H1 (cell line): ENCODE measurements around the gene FUBP3. TPM values are rescaled to one million over a fixed set of nuclear protein-coding genes. Genes with fewer than 3 reads are reported as not detected.
A peak's percentile ranks its signal among the peaks of the same experiment; 100 is the strongest.

Experiments used
- CTCF ChIA-PET: fragments of 300-600 bp; sonication (Branson Sonifier 250); formaldehyde crosslinking; loops from one replicate; lab custom pipeline; 2021; ENCODE audit not compliant: partially characterized antibody; lab: Charles Lee
- POLR2A ChIA-PET: fragments of 300-600 bp; sonication (Branson Sonifier 250); formaldehyde crosslinking; loops from one replicate; lab custom pipeline; 2021; ENCODE audit warnings: inconsistent platforms; ENCODE audit not compliant: partially characterized antibody; lab: Charles Lee
- DNase-seq, 2 experiments: peaks; one replicate each; pipeline versions ENCODE4 v3.0.0 to v3.0.0-alpha.2; 2010 to 2022; ENCODE audit warnings: low spot score in 2 of 2, low read depth in 1 of 2, mixed read lengths in 1 of 2
- FAIRE-seq: peaks from 2 replicates; lab custom pipeline; 2011; peaks lifted over from hg19 to GRCh38; lab: Jason Lieb, UNC
- H2AFZ ChIP-seq: 2 replicates; pipeline ENCODE4 v1.8.1; 2012; ENCODE audit warnings: low read length, inconsistent platforms
- H2AK5ac ChIP-seq: 2 replicates; pipeline ENCODE4 v1.6.1; 2013; ENCODE audit warnings: low read depth, low read length
- H2BK120ac ChIP-seq: replicated peaks from 2 replicates; pipeline ENCODE3; 2013; ENCODE audit warnings: low read depth, low read length, inconsistent platforms
- H2BK12ac ChIP-seq: 2 replicates; pipeline ENCODE4 v1.6.1; 2013; ENCODE audit warnings: low read depth, low read length
- H2BK15ac ChIP-seq: 2 replicates; pipeline ENCODE4 v1.6.1; 2013; ENCODE audit warnings: low read length
- H2BK20ac ChIP-seq: 2 replicates; pipeline ENCODE4 v1.6.1; 2013; ENCODE audit warnings: low read length
- H2BK5ac ChIP-seq: 2 replicates; pipeline ENCODE4 v1.6.1; 2013; ENCODE audit warnings: low read depth, low read length
- H3K14ac ChIP-seq: 2 replicates; pipeline ENCODE4 v1.6.1; 2013; ENCODE audit warnings: inconsistent platforms; ENCODE audit not compliant: insufficient read length
- H3K18ac ChIP-seq: 2 replicates; pipeline ENCODE4 v1.6.1; 2013; ENCODE audit warnings: low read length; ENCODE audit errors: extremely low read depth
- H3K23ac ChIP-seq: 2 replicates; pipeline ENCODE4 v1.6.1; 2013; ENCODE audit warnings: inconsistent platforms; ENCODE audit not compliant: insufficient read length
- H3K23me2 ChIP-seq: 2 replicates; pipeline ENCODE4 v1.6.1; 2013; ENCODE audit warnings: low read depth, low read length
- H3K27ac ChIP-seq: 2 replicates; pipeline ENCODE4 v1.6.1; 2011; ENCODE audit warnings: low read depth, low read length, inconsistent platforms
- H3K27me3 ChIP-seq, 4 experiments: replicated peaks in 1 of 4; 1 replicate in 1 of 4; 2 replicates in 3 of 4; pipeline versions ENCODE4 v1.6.1 to v1.8.1; 2011 to 2013; ENCODE audit warnings: low read length in 3 of 4, mild to moderate bottlenecking in 3 of 4, inconsistent platforms in 2 of 4, mixed read lengths in 2 of 4, moderate library complexity in 1 of 4; ENCODE audit not compliant: control insufficient read depth in 3 of 4, insufficient read depth in 3 of 4; ENCODE audit errors: extremely low read depth in 1 of 4
- H3K36me3 ChIP-seq, 4 experiments: 2 replicates each; pipeline versions ENCODE4 v1.6.1 to v1.8.1; 2011 to 2013; ENCODE audit warnings: mild to moderate bottlenecking in 4 of 4, low read length in 3 of 4, moderate library complexity in 2 of 4, control low read depth in 1 of 4, inconsistent platforms in 1 of 4; ENCODE audit not compliant: insufficient read depth in 4 of 4, control insufficient read depth in 2 of 4
- H3K4ac ChIP-seq: replicated peaks from 2 replicates; pipeline ENCODE3; 2013; ENCODE audit warnings: low read length, low read depth, mixed read lengths, inconsistent platforms; ENCODE audit not compliant: insufficient read length
- H3K4me1 ChIP-seq, 4 experiments: replicated peaks in 1 of 4; 1 replicate in 1 of 4; 2 replicates in 3 of 4; pipeline versions ENCODE4 v1.6.1 to v1.8.1; 2011 to 2013; ENCODE audit warnings: low read length in 3 of 4, inconsistent platforms in 2 of 4, mixed read lengths in 1 of 4; ENCODE audit not compliant: insufficient read depth in 4 of 4, control insufficient read depth in 3 of 4
- H3K4me2 ChIP-seq, 2 experiments: 2 replicates each; pipeline versions ENCODE4 v1.6.1 to v1.8.1; 2011 to 2013; ENCODE audit warnings: low read depth in 2 of 2, low read length in 2 of 2, control low read depth in 1 of 2, inconsistent platforms in 1 of 2, mild to moderate bottlenecking in 1 of 2; ENCODE audit not compliant: insufficient read depth in 1 of 2
- H3K4me3 ChIP-seq, 4 experiments: fragments of 200-600, 300-600 bp in 1 of 4; sonication (generic), shearing (Covaris generic), sonication (Bioruptor Twin) in 1 of 4; 2 replicates each; pipeline versions ENCODE4 v1.5.1 to v1.8.1; 2011 to 2016; ENCODE audit warnings: low read length in 4 of 4, low read depth in 3 of 4, control low read depth in 2 of 4, inconsistent platforms in 2 of 4, mild to moderate bottlenecking in 2 of 4, mixed read lengths in 1 of 4, moderate library complexity in 1 of 4; ENCODE audit not compliant: insufficient read depth in 2 of 4; ENCODE audit errors: extremely low read depth in 1 of 4
- H3K56ac ChIP-seq: replicated peaks from 2 replicates; pipeline ENCODE3; 2013; ENCODE audit warnings: low read depth, mild to moderate bottlenecking, mixed read lengths, low read length, inconsistent platforms; ENCODE audit not compliant: insufficient read length
- H3K79me1 ChIP-seq: 2 replicates; pipeline ENCODE4 v1.6.1; 2013; ENCODE audit warnings: low read depth, low read length, control low read depth
- H3K79me2 ChIP-seq, 2 experiments: 2 replicates each; pipeline versions ENCODE4 v1.6.1 to v1.8.1; 2012 to 2013; ENCODE audit warnings: low read length in 2 of 2, mild to moderate bottlenecking in 2 of 2, inconsistent platforms in 1 of 2; ENCODE audit not compliant: insufficient read depth in 2 of 2, control insufficient read depth in 1 of 2
- H3K9ac ChIP-seq, 4 experiments: replicated peaks in 1 of 4; 1 replicate in 1 of 4; 2 replicates in 3 of 4; pipeline versions ENCODE4 v1.6.1 to v1.8.1; 2011 to 2013; ENCODE audit warnings: low read depth in 3 of 4, low read length in 3 of 4, control low read depth in 2 of 4, mild to moderate bottlenecking in 2 of 4, moderate library complexity in 2 of 4, inconsistent platforms in 1 of 4; ENCODE audit errors: extremely low read depth in 1 of 4
- H3K9me3 ChIP-seq, 2 experiments: 2 replicates each; pipeline versions ENCODE4 v1.6.1 to v1.8.1; 2012 to 2013; ENCODE audit warnings: mild to moderate bottlenecking in 2 of 2, moderate library complexity in 2 of 2, control low read depth in 1 of 2, inconsistent platforms in 1 of 2, low read depth in 1 of 2, low read length in 1 of 2, mixed read lengths in 1 of 2; ENCODE audit not compliant: insufficient read depth in 2 of 2
- H4K20me1 ChIP-seq, 2 experiments: replicated peaks in 1 of 2; 2 replicates each; pipeline versions ENCODE3 to v1.8.1; 2011 to 2013; ENCODE audit warnings: inconsistent platforms in 2 of 2, low read length in 2 of 2, mild to moderate bottlenecking in 1 of 2; ENCODE audit not compliant: insufficient read depth in 2 of 2, control insufficient read depth in 1 of 2
- H4K5ac ChIP-seq: 2 replicates; pipeline ENCODE4 v1.6.1; 2013; ENCODE audit warnings: low read length, low read depth, mixed read lengths, inconsistent platforms; ENCODE audit not compliant: insufficient read length
- H4K8ac ChIP-seq: 2 replicates; pipeline ENCODE4 v1.8.0; 2013; ENCODE audit warnings: mild to moderate bottlenecking, moderate library complexity, low read length, inconsistent platforms; ENCODE audit not compliant: insufficient read depth; ENCODE audit errors: extremely low read depth
- H4K91ac ChIP-seq: replicated peaks from 2 replicates; pipeline ENCODE3; 2013; ENCODE audit warnings: low read length, mixed read lengths, inconsistent platforms; ENCODE audit not compliant: insufficient read length
- ASH2L ChIP-seq: fragments of 200-600, 300-600 bp; sonication (generic); IDR thresholded peaks from one replicate; pipeline ENCODE4 v1.7.1; 2017; ENCODE audit warnings: low read length
- BCL11A ChIP-seq, 2 experiments: IDR thresholded peaks; one replicate each; pipeline ENCODE4 v1.6.1; 2011; ENCODE audit warnings: low read depth in 2 of 2, low read length in 2 of 2, mild to moderate bottlenecking in 2 of 2
- EZH2 ChIP-seq: fragments of 200-600 bp; sonication (generic); IDR thresholded peaks from 2 replicates; pipeline ENCODE4 v1.7.1; 2012; ENCODE audit warnings: low read depth, mild to moderate bottlenecking, moderate library complexity, low read length, inconsistent platforms; ENCODE audit not compliant: severe bottlenecking
- KDM4A ChIP-seq: IDR thresholded peaks from one replicate; pipeline ENCODE4 v1.7.1; 2012; ENCODE audit warnings: low read depth, mild to moderate bottlenecking, moderate library complexity, low read length, inconsistent platforms; ENCODE audit not compliant: severe bottlenecking
- RFX5 ChIP-seq: IDR thresholded peaks from 2 replicates; pipeline ENCODE4 v1.6.1; 2011; ENCODE audit warnings: low read depth, low read length, improper control_type of control experiment, borderline replicate concordance
- WGBS, 2 experiments: shearing (Covaris generic) in 1 of 2; methylation state at CpG; one replicate each; pipeline versions ENCODE4 v1.1.6 to v1.1.7; 2013 to 2015; ENCODE audit warnings: low lambda C conversion rate in 2 of 2, mixed read lengths in 2 of 2, inconsistent platforms in 1 of 2, low coverage in 1 of 2, missing lambda C conversion rate in 1 of 2; ENCODE audit not compliant: insufficient replicate concordance in 2 of 2, insufficient coverage in 1 of 2, insufficient read length in 1 of 2; ENCODE audit errors: extremely low coverage in 1 of 2, missing lambda C conversion rate in 1 of 2; 5-methylcytosine and 5-hydroxymethylcytosine counted together
- polyA plus RNA-seq, 7 experiments: library from polyadenylated mRNA; depleted of rRNA in 3 of 7; stranded (reverse) in 5 of 7; unstranded in 2 of 7; fragments of >200 nt in 5 of 7; fragments of 200-250 nt in 2 of 7; gene quantifications; 1 replicate in 5 of 7; 2 replicates in 1 of 7; 4 replicates in 1 of 7; pipeline versions ENCODE4 v1.2.1 to v1.2.3, GENCODE V29; 2011 to 2013; ENCODE audit warnings: missing spikeins in 2 of 7, mixed read lengths in 2 of 7
- total RNA-seq: library from RNA; stranded (reverse); fragmentation: NEBNext Ultra II Directional; extraction: Animal tissue kit (Norgen Biotek cat#: 25700); gene quantifications from 2 replicates; pipeline ENCODE4 v1.2.1, GENCODE V29; 2021

FUBP3 gene
- total and polyA plus RNA-seq, 2 of the 8 experiments (the other 6 are each of a cell fraction or from before 2014, with no cell fraction given): 23.7 to 76.4 TPM

DNA sequence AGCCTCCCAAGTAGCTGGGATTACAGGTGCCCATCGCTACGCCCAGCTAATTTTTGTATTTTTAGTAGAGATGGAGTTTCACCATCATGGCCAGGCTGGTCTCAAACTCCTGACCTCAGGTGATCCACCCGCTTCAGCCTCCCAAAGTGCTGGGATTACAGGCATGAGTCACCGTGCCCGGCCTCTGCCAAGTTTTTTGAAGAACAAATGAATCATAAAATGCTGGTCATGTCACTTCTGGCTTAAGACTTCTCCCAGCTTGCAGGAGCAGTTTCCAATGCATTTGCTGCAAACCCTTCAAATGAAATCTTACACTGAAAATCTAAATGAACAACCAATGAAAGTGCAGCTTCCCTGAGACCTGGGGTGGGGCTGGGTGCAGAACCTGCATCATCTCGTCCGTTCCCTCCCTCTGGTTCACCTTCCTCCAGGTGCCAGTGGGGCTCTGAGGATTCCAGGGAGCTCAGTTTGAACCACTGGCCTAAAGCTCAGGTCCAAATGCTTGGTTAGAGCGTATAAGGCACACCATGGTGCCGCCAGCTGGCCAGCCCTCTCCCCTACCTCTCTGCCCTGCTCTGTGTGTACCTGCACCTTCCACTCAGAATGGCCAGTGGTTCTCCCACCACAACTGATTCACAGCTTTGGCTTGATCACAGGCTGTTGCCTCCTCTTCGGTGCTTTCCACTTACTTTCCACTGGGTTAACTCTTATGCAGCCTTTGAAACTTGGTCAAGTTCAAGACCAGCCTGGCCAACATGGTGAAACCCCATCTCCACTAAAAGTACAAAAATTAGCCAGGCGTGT lies 39.8 kb upstream of the FUBP3 start:
- no peak for FAIRE-seq
- H4K20me1 ChIP-seq: no peaks in the 10 kb centered on the region
- CTCF ChIA-PET: interaction anchor here (0.9 to 1.5 kb wide), 5 partner anchors 10 to 143 kb away, joined by 3 to 5 read pairs (median 4); no protein-coding TSS in a partner anchor

More for the DNA sequence above, 39.8 kb upstream of the FUBP3 start:
- Histone ChIP-seq H3K4ac (no peak overlapping the region), H2BK12ac (peak overlapping the region; percentile 94; the same call in 1 of the 2 replicates), H3K23ac (no peak overlapping the region), H4K5ac (no peak overlapping the region), H3K27me3 (peaks cover 0 to 22% (median 13%) of the 10 kb centered on the region in 4 experiments; a peak in 4 of 7 replicates), H3K18ac (no peak overlapping the region), H3K27ac (no peak overlapping the region), H2AFZ (no peak overlapping the region), H3K23me2 (peaks cover 3% of the 10 kb centered on the region; the same call in 1 of the 2 replicates), H2BK5ac (peak overlapping the region; percentile 24; the same call in 1 of the 2 replicates), H3K79me1 (no peaks in the 10 kb centered on the region; the same call in 1 of the 2 replicates), H2BK20ac (no peak overlapping the region), H3K4me3 (no peak overlapping the region), H2BK15ac (peak overlapping the region; percentile 83; the same call in 1 of the 2 replicates), H3K79me2 (no peaks in the 10 kb centered on the region), H3K36me3 (no peaks in the 10 kb centered on the region; a peak in 1 of 8 replicates), H3K14ac (no peak overlapping the region), H3K4me1 (peaks cover 0 to 31% (median 10%) of the 10 kb centered on the region in 4 experiments; a peak in 6 of 7 replicates), H3K56ac (no peak overlapping the region), H4K8ac (no peak overlapping the region), H2AK5ac (no peak overlapping the region; the same call in 1 of the 2 replicates), H3K9me3 (no peaks in the 10 kb centered on the region), H2BK120ac (no peak overlapping the region), H3K9ac (no peak overlapping the region), H3K4me2 (no peak overlapping the region), H4K91ac (no peak overlapping the region)
- DNase-seq: no peak
- TF ChIP-seq BCL11A (IDR thresholded peaks at IDR 0.05; ENCODE audit: low read depth in 2 of 2, low read length in 2 of 2) (no peak), RFX5 (no peak), ASH2L (no peak), EZH2 (no peak), KDM4A (no peak)
- POLR2A ChIA-PET: interaction anchor here (0.7 to 1.1 kb wide), 5 partner anchors 10 to 40 kb away, joined by 3 to 4 read pairs (median 3); no protein-coding TSS in a partner anchor
- WGBS, 2 experiments: 85% methylated on average over 11 of the region's 11 CpGs; no CpG with 5 or more reads in 1 of the 2 experiments
